KMS-11 (cell line): ENCODE results near the gene CIB4.

Experiments
- H2AFZ ChIP-seq: fragments of 200-600 bp; sonication (generic); 2 replicates; pipeline ENCODE4 v1.6.1; 2016; ENCODE audit warnings: antibody characterized with exemption, mixed run types, low read depth
- H3K27ac ChIP-seq: fragments of 200-600 bp; sonication (generic); 2 replicates; pipeline ENCODE4 v1.6.1; 2016; ENCODE audit warnings: mild to moderate bottlenecking, mixed run types
- H3K27me3 ChIP-seq: fragments of 200-600 bp; sonication (generic); 2 replicates; pipeline ENCODE4 v1.6.1; 2017; ENCODE audit warnings: mild to moderate bottlenecking, low read depth, mixed run types, moderate library complexity; ENCODE audit not compliant: insufficient read depth
- H3K36me3 ChIP-seq: fragments of 200-600 bp; sonication (generic); 2 replicates; pipeline ENCODE4 v1.6.1; 2017; ENCODE audit warnings: mild to moderate bottlenecking, mixed run types; ENCODE audit not compliant: insufficient read depth
- H3K4me1 ChIP-seq: fragments of 200-600 bp; sonication (generic); 2 replicates; pipeline ENCODE4 v1.6.1; 2016; ENCODE audit warnings: mild to moderate bottlenecking, low read depth, mixed run types; ENCODE audit not compliant: poor library complexity, severe bottlenecking
- H3K4me2 ChIP-seq: fragments of 200-600 bp; sonication (generic); 2 replicates; pipeline ENCODE4 v1.7.0; 2016; ENCODE audit warnings: mild to moderate bottlenecking, mixed run types
- H3K4me3 ChIP-seq: fragments of 200-600 bp; sonication (generic); IDR thresholded peaks from 2 replicates; pipeline ENCODE4 v1.6.1; 2017; ENCODE audit warnings: low read depth, low read length, mixed read lengths; ENCODE audit not compliant: insufficient read depth
- H3K79me2 ChIP-seq: fragments of 200-600 bp; sonication (generic); 2 replicates; pipeline ENCODE4 v1.6.1; 2016; ENCODE audit warnings: low read depth, mixed run types; ENCODE audit not compliant: insufficient read depth
- H3K9ac ChIP-seq: fragments of 200-600 bp; sonication (generic); 2 replicates; pipeline ENCODE4 v1.6.1; 2016; ENCODE audit warnings: mild to moderate bottlenecking, mixed run types
- H4K20me1 ChIP-seq: fragments of 200-600 bp; sonication (generic); 2 replicates; pipeline ENCODE4 v1.6.1; 2016; ENCODE audit warnings: mild to moderate bottlenecking, mixed run types; ENCODE audit not compliant: insufficient read depth
- CTCF ChIP-seq: fragments of 200-600 bp; sonication (generic); conservative IDR thresholded peaks from 2 replicates; pipeline ENCODE4 v1.6.1; 2017; ENCODE audit warnings: low read depth, mild to moderate bottlenecking, antibody characterized with exemption, low read length, moderate library complexity, mixed read lengths

CIB4 gene

GRCh38 chr2:26561918-26562810 lies 79.0 kb downstream of the CIB4 start:
- Histone ChIP-seq H3K9ac (no peak overlapping the region), H2AFZ (no peak overlapping the region), H3K4me2 (no peak overlapping the region), H3K27ac (no peak overlapping the region), H3K27me3 (peaks cover 87% of the 10 kb centered on the region), H3K79me2 (no peaks in the 10 kb centered on the region), H4K20me1 (no peaks in the 10 kb centered on the region), H3K4me3 (no peak overlapping the region), H3K36me3 (no peaks in the 10 kb centered on the region), H3K4me1 (no peaks in the 10 kb centered on the region)
- no peak for TF ChIP-seq CTCF

GRCh38 chr2:26561376-26561775 lies 79.8 kb downstream of the CIB4 start:
- H3K27ac ChIP-seq, result no peak overlapping the region
- H3K27me3 ChIP-seq, result peaks cover 87% of the 10 kb centered on the region
- H2AFZ ChIP-seq, result no peak overlapping the region
- no peaks in the 10 kb centered on the region for H3K4me1 ChIP-seq
- H3K9ac ChIP-seq, result no peak overlapping the region
- H3K36me3 ChIP-seq, result no peaks in the 10 kb centered on the region
- no peak overlapping the region for H3K4me3 ChIP-seq
- H3K79me2 ChIP-seq, result no peaks in the 10 kb centered on the region
- H3K4me2 ChIP-seq, result no peak overlapping the region
- TF ChIP-seq CTCF, result no peak
- no peaks in the 10 kb centered on the region for H4K20me1 ChIP-seq

GRCh38 chr2:26560892-26561291 lies 80.3 kb downstream of the CIB4 start:
- Histone ChIP-seq H3K27me3 (peaks cover 87% of the 10 kb centered on the region), H2AFZ (no peak overlapping the region), H3K4me1 (no peaks in the 10 kb centered on the region), H3K4me2 (no peak overlapping the region), H3K9ac (no peak overlapping the region), H3K79me2 (no peaks in the 10 kb centered on the region), H3K27ac (no peak overlapping the region), H4K20me1 (no peaks in the 10 kb centered on the region), H3K4me3 (no peak overlapping the region), H3K36me3 (no peaks in the 10 kb centered on the region)
- no peak for TF ChIP-seq CTCF

GRCh38 chr2:26559556-26559955 lies 81.6 kb downstream of the CIB4 start:
- no peak overlapping the region for H3K4me3 ChIP-seq
- H3K36me3 ChIP-seq, result no peaks in the 10 kb centered on the region
- no peak overlapping the region for H2AFZ ChIP-seq
- H4K20me1 ChIP-seq, result no peaks in the 10 kb centered on the region
- H3K27me3 ChIP-seq, result peaks cover 86% of the 10 kb centered on the region
- H3K4me1 ChIP-seq, result no peaks in the 10 kb centered on the region
- TF ChIP-seq CTCF, result no peak
- no peaks in the 10 kb centered on the region for H3K79me2 ChIP-seq
- H3K9ac ChIP-seq, result no peak overlapping the region
- no peak overlapping the region for H3K27ac ChIP-seq
- H3K4me2 ChIP-seq, result no peak overlapping the region
